MCF 10A (cell line): ENCODE measurements around the gene SIRPA. TPM values are rescaled to one million over a fixed set of nuclear protein-coding genes. Genes with fewer than 3 reads are reported as not detected.

Source experiments
- BruUV-seq: library from RNA; stranded (reverse); fragments of 400-500 nt; replicated peaks from 2 replicates; lab custom pipeline; 2021; lab: Mats Ljungman, UMichigan
- CTCF ChIA-PET: fragments of 300-600 bp; sonication (Branson Sonifier 250); formaldehyde crosslinking; extraction: SDS; loops from one replicate; lab custom pipeline; 2021; ENCODE audit warnings: antibody characterized with exemption, inconsistent platforms; lab: Yijun Ruan, JAX
- POLR2A ChIA-PET: fragments of 300-600, 350-650 bp; sonication (Branson Sonifier 250); formaldehyde crosslinking; extraction: SDS; loops from one replicate; lab custom pipeline; 2020; ENCODE audit warnings: antibody characterized with exemption, inconsistent platforms; lab: Yijun Ruan, JAX
- DNase-seq: peaks from one replicate; pipeline ENCODE4 v3.0.0-alpha.2; 2018; ENCODE audit not compliant: unreplicated experiment
- H3K27ac Mint-ChIP-seq: one replicate; pipeline ENCODE4 v1.8.0; 2022; ENCODE audit warnings: mild to moderate bottlenecking, low read depth, mixed read lengths; ENCODE audit not compliant: unreplicated experiment
- H3K27me3 Mint-ChIP-seq: one replicate; pipeline ENCODE4 v1.8.0; 2022; ENCODE audit warnings: mixed read lengths; ENCODE audit not compliant: insufficient read depth, unreplicated experiment
- H3K36me3 Mint-ChIP-seq: one replicate; pipeline ENCODE4 v1.8.0; 2022; ENCODE audit warnings: mild to moderate bottlenecking, moderate library complexity, mixed read lengths; ENCODE audit not compliant: insufficient read depth, unreplicated experiment
- H3K4me1 Mint-ChIP-seq: one replicate; pipeline ENCODE4 v1.8.0; 2022; ENCODE audit warnings: mixed read lengths; ENCODE audit not compliant: insufficient read depth, unreplicated experiment
- H3K4me3 Mint-ChIP-seq: one replicate; pipeline ENCODE4 v1.8.0; 2022; ENCODE audit warnings: mild to moderate bottlenecking, moderate library complexity, mixed read lengths; ENCODE audit not compliant: unreplicated experiment
- H3K9me3 Mint-ChIP-seq: one replicate; pipeline ENCODE4 v1.8.0; 2022; ENCODE audit warnings: mixed read lengths; ENCODE audit not compliant: unreplicated experiment
- intact Hi-C: fragments of 100-400 bp; cut with micrococcal nuclease; formaldehyde crosslinking; loops from 2 replicates; pipeline ENCODE4 v1.14.1; 2022
- total RNA-seq: library from RNA; stranded (reverse); gene quantifications from 2 replicates; pipeline ENCODE4 v1.2.3, GENCODE V29; 2022
- TF ChIP-seq, protein P1 (sequence below): fragments of 200-600 bp; IDR thresholded peaks from one replicate; pipeline ENCODE4 v1.8.0; 2022; ENCODE audit warnings: antibody characterized with exemption, mild to moderate bottlenecking; ENCODE audit not compliant: unreplicated experiment

Gene SIRPA
- total RNA-seq, 1 experiment from 2014 or later, result 18.0 TPM

DNA sequence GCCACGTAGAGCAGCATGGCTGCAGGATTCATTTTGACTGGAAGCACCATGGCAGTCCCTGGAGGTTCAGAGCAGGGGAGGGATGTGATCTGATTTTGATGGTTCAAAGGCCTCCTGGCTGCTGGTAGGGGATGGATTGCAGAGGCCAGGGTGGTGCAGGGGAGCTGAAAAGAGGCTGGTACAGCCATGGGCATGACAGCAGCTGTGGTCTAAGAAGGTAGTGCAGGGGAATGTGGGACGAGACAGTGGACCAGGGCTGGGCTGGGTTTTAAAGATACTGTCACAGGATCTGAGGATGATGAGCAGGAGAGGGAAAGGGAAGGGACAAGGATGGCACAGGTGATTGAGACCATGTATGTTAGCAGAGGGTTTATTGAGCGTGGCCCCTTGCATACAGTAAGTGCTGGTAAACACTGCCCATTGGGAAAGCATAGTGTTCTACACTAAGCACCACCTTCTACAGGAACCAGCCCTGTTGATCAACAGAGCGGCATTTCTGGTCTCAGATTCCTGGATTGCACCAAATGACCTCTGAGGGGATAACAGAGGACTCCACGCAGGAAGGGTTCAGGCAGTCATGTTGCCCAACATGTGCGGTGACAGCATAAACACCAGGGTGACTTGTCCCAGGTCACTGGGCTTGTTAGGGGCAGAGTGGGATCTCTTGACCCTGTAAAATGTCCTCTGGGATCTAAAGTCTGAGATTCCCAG lies 14.5 kb upstream of the SIRPA start:
- no TSS peak for BruUV-seq
- intact Hi-C loops, result no loop called here
- CTCF ChIA-PET, result no interaction called here

GRCh38 chr20:1881240-1881835 lies 13.9 kb upstream of the SIRPA start:
- TF ChIP-seq, protein P1, sequence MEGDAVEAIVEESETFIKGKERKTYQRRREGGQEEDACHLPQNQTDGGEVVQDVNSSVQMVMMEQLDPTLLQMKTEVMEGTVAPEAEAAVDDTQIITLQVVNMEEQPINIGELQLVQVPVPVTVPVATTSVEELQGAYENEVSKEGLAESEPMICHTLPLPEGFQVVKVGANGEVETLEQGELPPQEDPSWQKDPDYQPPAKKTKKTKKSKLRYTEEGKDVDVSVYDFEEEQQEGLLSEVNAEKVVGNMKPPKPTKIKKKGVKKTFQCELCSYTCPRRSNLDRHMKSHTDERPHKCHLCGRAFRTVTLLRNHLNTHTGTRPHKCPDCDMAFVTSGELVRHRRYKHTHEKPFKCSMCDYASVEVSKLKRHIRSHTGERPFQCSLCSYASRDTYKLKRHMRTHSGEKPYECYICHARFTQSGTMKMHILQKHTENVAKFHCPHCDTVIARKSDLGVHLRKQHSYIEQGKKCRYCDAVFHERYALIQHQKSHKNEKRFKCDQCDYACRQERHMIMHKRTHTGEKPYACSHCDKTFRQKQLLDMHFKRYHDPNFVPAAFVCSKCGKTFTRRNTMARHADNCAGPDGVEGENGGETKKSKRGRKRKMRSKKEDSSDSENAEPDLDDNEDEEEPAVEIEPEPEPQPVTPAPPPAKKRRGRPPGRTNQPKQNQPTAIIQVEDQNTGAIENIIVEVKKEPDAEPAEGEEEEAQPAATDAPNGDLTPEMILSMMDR, result no peak
- H3K9me3 Mint-ChIP-seq, result no peaks in the 10 kb centered on the region

More for the DNA sequence above, 14.5 kb upstream of the SIRPA start:
- Mint-ChIP-seq H3K36me3 (no peaks in the 10 kb centered on the region), H3K4me3 (no peak overlapping the region), H3K27ac (no peak overlapping the region), H3K4me1 (peaks cover 6% of the 10 kb centered on the region), H3K27me3 (no peaks in the 10 kb centered on the region), H3K9me3 (no peaks in the 10 kb centered on the region)
- POLR2A ChIA-PET, result no interaction called here
- no peak for DNase-seq
- TF ChIP-seq, protein P1, result no peak

GRCh38 chr20:1882026-1882425 lies 13.2 kb upstream of the SIRPA start:
- POLR2A ChIA-PET, result no interaction called here
- no TSS peak for BruUV-seq
- intact Hi-C loops, result no loop called here
- Mint-ChIP-seq H3K36me3 (no peaks in the 10 kb centered on the region), H3K9me3 (no peaks in the 10 kb centered on the region), H3K27ac (no peak overlapping the region), H3K4me3 (no peak overlapping the region), H3K27me3 (no peaks in the 10 kb centered on the region), H3K4me1 (peaks cover 6% of the 10 kb centered on the region)
- TF ChIP-seq, protein P1, result no peak
- no peak for DNase-seq
- CTCF ChIA-PET, result interaction anchor here (0.6 kb wide), 4 partner anchors 10 to 290 kb away, joined by 3 to 5 read pairs (median 3); no protein-coding TSS in a partner anchor

More at GRCh38 chr20:1881240-1881835, 13.9 kb upstream of the SIRPA start:
- Mint-ChIP-seq H3K36me3 (no peaks in the 10 kb centered on the region), H3K4me3 (no peak overlapping the region), H3K4me1 (peaks cover 6% of the 10 kb centered on the region), H3K27me3 (no peaks in the 10 kb centered on the region), H3K27ac (no peak overlapping the region)
- CTCF ChIA-PET, result interaction anchor here (0.6 kb wide), 1 partner anchor 212 kb away, joined by 3 read pairs; no protein-coding TSS in a partner anchor
- peak; percentile 42 for DNase-seq
- BruUV-seq, result no TSS peak
- POLR2A ChIA-PET, result no interaction called here
- intact Hi-C loops, result no loop called here

DNA sequence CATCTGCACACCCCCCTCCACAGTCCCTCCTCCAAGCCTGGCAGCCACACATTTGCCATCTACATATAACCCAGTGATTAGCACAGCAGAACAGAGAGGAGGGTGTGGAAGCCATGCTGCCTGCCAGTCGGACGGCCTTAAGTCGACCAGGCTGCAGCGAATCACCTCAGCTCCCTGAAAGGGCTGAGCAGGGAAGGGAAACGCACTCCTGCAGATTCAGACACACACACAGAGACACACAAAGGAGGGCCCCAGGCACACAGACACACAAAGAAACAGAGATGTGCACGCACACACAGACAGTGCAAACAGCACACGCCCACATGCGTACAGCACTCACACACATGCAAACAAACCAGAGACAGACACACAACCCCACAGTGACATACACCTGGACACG lies 11.2 kb upstream of the SIRPA start:
- no peaks in the 10 kb centered on the region for H3K27me3 Mint-ChIP-seq
- BruUV-seq, result no TSS peak
- H3K4me1 Mint-ChIP-seq, result peaks cover 6% of the 10 kb centered on the region
- no peak for DNase-seq
- ChIA-PET POLR2A (no interaction called here), CTCF (no interaction called here)
- no peaks in the 10 kb centered on the region for H3K9me3 Mint-ChIP-seq
- H3K27ac Mint-ChIP-seq, result no peak overlapping the region
- H3K4me3 Mint-ChIP-seq, result no peak overlapping the region
- TF ChIP-seq, protein P1, result no peak
- intact Hi-C loops, result no loop called here
- no peaks in the 10 kb centered on the region for H3K36me3 Mint-ChIP-seq
